Activated CD8-positive, alpha-beta memory T cell treated with anti-CD3 and anti-CD28 coated beads, Interleukin-2, amount 50 U/mL, for 1 hour (primary cell): ENCODE data around the gene THRB.

Experiments used
- DNase-seq: peaks from one replicate; pipeline ENCODE4 v3.0.0-alpha.2; 2020; ENCODE audit errors: extremely low read depth

Gene THRB

DNA sequence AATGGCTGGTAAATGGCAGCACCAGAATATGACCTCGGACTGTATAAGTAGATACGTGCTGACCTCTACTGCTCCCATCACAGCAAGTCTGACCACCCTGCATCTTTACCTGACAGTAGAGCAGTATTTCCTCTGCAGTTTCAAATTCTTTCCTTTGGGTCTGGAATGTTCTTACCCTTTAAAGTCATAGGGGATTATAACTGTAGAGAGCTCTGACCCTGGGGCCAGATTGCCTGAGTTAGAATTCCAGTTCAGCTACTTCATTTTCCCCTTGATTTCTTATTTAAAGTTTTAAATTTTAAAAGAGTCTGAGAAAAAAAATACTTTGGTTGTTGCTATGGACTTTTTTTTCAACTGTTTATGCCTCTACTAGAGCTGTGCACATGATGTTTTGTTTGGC is 311.9 kb downstream of the THRB start:
- DNase-seq = no peak

DNA sequence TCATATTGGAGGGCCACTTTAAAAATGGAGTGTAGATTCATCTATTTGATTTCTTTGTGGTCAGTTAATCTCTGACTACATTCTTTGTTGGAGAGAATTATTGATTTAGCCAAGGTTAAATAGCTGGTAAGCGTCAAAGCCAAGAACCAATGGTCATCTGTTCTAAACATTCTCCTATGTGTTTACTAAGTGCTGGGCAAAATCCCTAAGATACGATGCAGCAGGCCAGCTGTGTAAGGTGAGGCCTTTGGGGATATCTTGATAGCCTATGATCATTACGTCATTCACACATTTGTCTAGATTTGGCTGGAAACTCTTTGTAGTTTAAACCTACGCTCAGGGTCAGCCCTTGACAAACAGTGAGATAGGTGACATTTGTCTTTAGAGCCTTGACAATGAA is 313.4 kb downstream of the THRB start:
- DNase-seq = no peak

GRCh38 chr3:24180616-24181015 is 314.0 kb downstream of the THRB start:
- DNase-seq = no peak

DNA sequence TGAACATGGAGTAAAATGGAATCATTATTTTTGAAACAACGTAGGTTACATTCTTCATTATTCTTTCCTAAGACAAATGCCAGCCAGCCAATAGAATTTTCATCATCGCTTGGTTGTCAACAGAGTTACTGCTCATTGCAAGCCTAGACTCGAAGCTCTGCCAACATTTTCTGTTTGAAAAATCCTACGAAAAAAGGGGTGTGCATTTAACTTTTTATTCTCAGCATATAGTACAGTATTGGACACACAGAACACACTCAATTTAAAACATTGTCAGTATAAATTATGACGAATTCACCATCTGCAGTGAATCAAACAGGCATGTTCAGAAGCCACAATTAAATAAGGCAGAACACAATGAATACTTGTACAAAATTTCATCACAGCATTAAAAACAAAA is 317.4 kb downstream of the THRB start:
- DNase-seq = no peak

- DNase-seq = no peak
Observed at GRCh38 chr3:24174614-24175013, 320.0 kb downstream of the THRB start.

DNA sequence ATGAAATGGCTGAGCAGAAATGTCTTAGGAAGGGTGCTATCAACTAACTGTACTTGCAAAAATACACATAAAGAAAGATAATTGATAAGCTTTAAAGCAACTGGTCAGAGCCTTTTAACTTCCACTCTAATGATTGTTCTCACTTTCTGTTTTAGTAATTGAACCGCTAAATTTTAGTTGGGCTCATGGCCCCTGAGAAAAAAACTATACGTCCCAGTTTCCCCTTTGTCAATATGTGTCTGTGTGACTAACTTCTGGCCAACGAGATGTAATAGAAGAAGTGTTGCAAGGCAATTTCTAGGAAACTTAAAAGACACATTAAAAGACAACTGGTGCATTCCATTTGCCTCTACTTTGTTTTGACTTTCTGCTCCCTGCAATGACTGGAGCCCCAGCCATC is 325.7 kb downstream of the THRB start:
- no peak for DNase-seq

DNA sequence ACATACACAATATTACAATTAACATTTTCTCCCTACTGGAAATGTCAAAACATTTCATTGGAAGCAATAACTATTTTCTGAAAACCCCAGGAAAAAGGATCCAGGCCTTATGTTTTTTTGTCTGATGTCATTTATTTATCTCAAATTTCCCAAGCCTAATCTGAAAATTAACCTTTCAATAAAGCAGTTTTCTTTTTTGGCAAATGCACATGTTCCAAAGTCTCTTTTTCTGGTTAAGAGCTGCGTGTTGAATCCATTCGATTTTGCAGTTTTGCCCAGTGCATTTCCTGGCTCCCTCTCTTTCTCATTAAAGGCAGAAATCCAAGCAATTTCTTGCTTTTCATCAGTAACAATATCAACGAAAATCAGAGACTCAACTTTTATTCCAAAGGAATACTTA is 327.2 kb downstream of the THRB start:
- no peak for DNase-seq

GRCh38 chr3:24166515-24166914 is 328.1 kb downstream of the THRB start:
- DNase-seq = no peak

- DNase-seq = no peak
Observed at GRCh38 chr3:24165603-24165982, 329.1 kb downstream of the THRB start.

DNA sequence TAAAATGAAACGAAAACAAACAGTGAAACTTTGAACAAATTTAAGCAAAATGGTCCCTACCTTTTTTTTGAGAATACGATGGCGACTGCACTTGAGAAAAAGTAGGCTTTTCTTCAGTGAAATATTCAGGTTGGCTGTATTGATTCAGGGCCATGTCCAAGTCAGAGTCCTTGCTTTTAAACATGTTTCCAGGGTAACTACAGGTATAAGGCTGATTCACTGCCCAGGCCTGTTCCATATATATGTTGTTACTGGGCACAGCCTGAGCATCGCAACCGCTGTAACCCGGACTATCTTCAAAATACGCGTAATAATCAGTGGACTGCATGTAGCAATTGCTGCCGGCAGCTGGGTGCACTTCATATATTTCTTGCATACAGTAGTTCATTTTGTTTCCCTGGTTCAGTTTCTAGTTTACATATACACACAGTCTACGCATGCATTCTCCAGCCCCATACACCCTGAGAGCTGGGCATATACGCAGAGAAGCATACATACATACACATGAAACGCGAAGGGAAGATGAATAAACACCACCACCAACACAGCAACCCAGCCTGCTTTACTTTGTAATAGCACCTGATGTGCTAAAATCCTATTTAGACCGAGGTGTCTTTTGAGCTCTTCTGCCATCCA is 329.6 kb downstream of the THRB start:
- DNase-seq = no peak

GRCh38 chr3:24162929-24163328 is 331.7 kb downstream of the THRB start:
- DNase-seq = no peak

- no peak for DNase-seq
Observed at GRCh38 chr3:24161841-24162240, 332.8 kb downstream of the THRB start.

DNA sequence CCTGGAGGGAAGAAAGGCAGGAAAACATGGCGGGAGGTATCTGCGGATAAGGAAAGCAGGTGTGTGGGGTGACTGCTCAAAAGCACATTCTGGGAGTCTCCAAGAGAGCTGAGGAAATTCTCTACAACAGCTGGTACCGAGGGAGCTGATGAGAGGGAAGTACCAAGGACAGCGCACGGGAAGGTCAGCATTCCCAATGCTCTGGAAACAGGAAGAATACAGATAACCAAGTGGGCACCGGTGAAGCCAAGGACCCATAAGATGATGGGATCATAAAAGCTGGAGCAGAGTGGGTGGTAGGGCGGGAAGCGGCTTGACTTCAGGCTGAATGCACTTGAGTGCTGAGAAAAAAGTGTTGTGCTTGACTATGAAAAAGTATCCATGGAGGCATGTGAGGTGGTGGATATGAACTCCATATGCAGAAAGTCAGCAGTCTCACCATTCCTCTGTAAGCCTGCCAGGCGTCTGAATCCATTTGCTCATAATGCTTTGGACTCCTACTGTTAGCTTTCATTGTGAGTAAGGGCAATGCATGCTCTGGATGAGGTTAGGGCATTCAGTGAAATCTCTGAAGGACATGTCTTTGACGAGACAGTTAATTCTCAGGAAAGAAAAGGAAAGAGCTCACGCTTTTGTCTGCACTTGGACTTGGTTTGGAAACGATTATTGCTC is 334.1 kb downstream of the THRB start:
- no peak for DNase-seq

DNA sequence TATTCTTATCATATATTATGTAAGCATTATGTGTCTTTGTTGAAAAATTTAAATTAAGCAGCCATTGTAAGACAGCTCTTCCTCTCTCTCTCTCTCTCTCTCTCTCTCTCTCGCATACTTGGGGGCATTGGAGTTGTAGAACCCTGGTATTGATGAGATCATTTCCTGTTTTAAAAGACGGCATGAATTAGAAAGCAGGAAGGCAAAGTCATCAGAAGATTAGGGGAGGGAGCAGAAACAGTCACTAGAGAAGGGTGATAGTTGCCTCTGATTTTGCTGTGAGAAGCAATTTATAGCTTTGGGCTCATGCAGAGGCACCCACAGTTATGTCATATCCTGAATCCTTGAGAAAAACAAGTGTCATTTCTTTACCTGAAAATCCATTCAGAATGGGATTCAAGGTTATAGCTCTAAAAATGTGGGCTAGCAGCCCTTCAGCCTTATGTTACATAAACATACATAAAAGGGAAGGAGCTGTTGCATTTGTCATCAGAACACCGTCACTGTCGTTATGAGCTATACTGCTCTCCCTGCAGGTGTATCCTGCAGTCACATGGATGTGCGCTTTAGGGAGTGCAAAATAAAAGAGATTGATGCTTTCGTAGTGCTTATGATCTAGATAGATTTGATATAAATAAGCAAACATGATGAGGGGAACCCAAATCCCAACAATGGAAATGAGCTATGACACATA is 335.7 kb downstream of the THRB start:
- DNase-seq = no peak

DNA sequence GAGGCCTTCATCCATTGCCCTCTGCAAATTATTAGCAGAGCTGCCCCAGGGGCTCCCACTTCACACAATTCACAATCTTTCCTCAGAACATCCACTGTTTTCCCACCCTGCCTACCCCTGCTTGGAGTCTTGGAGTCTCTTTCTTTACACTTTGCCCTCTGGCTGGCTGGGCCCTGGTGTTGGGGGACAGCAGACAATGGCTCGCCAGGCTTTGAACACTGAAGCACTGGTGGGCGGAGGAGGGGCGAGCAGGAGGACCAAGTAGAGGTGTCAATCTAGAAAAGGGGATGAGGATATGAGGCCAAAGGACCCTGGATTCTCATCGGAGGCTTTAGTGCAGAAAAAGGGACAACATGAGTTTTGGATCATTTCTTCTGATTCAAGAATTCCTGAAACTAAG is 337.5 kb downstream of the THRB start:
- DNase-seq = no peak

GRCh38 chr3:24156466-24156865 is 338.2 kb downstream of the THRB start:
- no peak for DNase-seq

DNA sequence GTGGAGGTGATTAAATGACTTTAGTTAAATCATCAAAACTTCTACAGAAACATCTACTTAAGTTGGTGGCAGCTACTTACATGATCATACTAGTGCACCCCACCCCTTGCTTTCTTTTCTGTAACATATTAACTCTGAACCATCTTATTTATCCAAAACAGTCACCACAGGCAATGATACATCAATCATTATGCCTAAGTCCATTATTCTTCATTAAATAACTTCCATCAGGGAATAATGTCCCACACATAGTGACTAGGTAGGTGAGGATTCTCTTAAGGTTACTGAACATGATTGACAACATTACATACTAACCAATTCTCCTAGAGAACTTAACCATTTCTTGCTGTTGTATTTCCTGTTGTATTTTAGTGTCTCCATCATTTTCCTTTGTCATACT is 339.4 kb downstream of the THRB start:
- no peak for DNase-seq

GRCh38 chr3:24154781-24155180 is 339.9 kb downstream of the THRB start:
- no peak for DNase-seq

DNA sequence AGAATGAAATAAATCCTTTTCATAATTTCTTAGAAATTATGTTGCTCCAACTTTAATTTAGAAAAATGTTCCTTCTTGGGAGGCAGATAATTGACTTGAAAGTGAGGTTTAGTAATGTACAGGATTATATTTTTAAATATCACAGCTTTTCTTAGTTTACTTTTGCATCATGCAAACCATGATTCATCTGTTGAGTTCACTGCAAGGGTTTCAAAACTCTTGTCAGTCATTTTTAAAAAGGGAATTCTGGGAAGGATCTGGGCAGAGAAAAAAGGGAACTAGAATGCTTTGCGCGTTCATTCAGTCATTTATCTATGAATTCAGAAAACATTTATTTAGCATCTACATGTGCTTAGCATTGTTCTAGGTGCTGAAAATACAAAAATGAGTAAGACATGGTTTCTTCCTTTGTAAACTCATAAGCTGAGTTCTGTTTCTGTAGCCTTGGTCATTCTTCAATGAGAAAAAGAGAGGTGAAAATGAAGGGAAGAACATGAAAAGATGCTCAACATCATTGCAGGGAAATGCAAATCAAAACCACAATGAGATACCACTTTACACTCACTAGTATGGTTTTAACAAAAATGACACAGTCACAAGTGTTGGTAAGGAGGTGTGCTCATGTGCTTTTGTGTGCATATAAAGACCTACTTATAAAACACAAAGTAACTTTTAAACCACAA is 340.5 kb downstream of the THRB start:
- no peak for DNase-seq

DNA sequence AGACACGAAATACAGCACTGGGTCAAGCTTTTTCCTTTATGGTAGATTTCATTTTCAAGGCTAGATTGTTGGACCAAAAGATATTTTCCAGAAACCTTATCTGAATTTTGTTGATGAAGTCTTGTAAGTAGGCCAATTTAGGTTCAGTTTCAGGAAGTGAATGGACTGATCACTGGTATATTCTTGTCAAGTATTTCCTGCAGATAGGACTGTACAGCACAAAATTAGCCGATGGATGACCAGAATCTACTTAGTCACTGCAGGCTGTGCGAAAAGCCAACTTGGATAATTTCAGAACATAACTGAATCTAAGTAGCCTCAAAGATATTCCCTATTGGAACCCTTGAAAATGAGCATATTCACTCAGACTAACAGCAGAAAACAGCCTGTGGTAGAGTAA is 343.1 kb downstream of the THRB start:
- no peak for DNase-seq

DNA sequence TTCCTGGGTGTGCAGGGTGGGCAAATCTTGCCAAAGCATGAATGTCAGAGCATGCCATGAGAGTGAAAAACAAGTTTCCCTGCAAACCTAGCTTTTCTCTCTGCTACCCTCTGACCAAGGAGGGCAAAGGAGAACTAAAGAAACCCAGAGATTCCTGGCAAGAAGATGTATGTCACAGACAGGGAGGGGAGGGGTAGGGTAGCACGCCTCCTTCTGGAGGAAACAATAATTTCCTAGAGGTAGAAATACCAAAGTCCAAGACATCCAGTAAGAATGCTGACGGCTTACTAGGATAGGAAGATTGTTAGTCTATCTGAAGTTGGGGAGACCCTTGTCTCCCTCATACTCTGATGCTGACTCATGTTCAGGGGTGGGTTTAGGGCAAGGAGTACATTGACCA is 345.6 kb downstream of the THRB start:
- DNase-seq = no peak

DNA sequence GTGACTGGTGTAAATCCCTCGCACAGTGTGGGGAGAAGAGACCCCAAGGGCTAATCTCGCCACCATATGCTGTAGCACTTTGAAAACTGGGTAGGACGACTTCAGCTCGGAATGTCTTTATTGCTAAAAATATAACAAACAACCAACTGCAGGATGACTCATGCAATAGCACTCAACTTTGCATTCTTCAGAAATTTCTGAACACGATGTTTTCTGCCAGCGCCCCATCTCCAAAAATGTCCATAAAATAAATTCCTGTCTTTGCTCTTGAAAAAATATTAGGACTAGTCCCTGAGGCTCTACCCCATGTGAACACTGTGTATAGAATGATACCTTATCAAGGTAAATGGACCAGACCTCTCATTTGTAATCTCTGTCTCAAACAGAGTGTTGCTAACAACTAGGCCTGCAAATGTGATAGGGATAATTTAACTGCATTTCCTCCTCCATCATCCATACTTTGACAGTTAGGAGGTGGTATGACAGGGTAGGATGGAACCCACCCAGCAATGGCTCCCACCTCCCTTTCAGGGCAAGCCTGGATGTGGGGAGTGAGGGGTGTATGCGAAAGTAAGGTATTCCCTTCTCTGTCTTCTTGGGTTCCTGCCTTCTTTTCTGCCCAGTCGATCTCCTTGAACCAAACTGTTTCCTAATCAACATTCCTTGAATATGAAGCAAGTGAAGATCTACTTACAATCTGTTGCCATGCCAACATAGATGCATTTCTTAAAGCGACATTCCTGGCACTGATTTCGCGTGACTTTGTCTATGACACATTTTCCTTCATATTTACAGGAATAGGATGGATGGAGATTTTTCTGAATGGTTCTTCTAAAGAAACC is 348.4 kb downstream of the THRB start:
- no peak for DNase-seq
